ENCODE measurements around the gene TMEM94.
"Not testable (repeated sequence)": the region's sequence is repeated elsewhere in the genome, so short reads cannot be mapped to it uniquely, and the experiment has no call there.

TMEM94 gene

DNA sequence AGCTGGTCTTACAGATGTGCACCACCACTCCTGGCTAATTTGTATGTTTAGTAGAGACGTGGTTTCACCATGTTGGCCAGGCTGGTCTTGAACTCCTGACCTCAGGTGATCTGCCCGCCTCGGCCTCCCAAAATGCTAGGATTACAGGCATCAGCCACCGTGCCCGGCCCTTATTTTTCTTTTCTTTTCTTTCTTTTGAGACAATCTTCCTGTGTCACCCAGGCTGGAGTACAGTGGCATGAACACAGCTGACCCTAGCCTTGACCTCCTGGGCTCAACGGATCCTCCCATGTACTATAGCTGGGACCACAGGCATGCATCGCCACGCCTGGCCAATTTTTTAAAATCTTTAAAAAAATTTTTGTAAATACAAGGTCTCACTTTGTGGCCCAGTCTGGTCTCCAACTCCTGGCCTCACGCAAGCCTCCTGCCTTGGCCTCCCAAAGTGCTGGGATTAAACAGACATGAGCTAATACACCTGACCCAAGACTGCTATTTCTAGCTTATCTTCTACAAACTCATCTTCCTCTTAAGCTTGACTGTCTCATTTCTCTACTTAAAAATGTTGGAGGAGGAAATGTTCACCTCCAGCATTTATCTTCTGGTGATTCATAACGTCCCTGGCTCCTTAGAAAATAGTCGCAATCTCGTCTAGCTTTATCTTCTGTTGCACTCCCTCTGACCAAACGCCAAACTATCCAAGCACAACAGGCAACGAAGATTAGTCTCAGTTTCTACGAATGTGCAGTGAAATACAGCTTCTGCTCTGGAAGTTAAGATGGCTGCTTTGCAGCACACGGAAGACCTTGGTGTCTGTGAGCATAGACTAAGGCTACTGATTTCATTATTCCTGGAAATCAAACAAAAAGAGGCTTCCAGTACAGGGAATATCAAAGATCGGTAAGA, 8.2 kb upstream of the TMEM94 start:
- no peak for DNase-seq

GRCh38 chr17:75450270-75450669, 6.2 kb upstream of the TMEM94 start:
- no peak for DNase-seq

DNA sequence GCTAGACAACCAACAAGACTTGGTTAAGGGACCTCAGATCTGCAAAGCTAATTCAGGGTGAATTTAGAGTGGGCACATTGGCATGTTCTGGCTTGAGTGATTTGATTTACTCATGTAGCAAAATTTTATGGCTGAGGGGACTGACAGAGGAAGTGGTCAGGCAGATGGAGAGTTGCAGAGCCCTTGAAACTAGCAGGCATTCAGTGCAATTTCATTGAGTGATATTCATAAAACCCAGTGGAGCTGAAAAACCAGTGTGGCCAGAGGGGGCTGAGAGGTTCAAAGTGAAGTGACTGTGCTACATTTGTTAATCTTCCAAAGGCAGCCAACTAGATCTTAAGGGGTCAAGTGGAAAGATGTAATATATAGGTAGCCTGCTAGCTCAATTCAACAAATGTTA, 2.2 kb upstream of the TMEM94 start:
- no peak for DNase-seq

DNA sequence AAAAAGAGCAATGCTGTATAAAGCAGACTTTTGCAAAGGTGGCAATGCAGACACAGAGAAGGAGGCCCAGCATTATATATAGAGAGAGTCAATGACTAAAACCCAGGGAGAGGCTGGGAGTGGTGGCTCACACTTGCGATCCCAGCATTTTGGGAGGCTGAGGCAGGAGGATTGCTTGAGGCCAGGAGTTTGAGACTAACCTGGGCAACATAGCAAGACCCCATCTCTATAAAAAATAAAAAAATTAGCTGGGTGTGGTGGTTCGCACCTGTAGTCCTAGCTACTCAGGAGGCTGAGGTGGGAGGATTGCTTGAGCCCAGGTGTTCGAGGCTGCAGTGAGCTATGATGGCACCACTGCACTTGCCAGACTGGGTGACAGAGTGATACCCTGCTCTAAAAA, 1.8 kb upstream of the TMEM94 start:
- DNase-seq, result not testable (repeated sequence)

- DNase-seq, result no peak
These were observed 407 bp upstream of the TMEM94 start for GRCh38 chr17:75456039-75456416.

DNA sequence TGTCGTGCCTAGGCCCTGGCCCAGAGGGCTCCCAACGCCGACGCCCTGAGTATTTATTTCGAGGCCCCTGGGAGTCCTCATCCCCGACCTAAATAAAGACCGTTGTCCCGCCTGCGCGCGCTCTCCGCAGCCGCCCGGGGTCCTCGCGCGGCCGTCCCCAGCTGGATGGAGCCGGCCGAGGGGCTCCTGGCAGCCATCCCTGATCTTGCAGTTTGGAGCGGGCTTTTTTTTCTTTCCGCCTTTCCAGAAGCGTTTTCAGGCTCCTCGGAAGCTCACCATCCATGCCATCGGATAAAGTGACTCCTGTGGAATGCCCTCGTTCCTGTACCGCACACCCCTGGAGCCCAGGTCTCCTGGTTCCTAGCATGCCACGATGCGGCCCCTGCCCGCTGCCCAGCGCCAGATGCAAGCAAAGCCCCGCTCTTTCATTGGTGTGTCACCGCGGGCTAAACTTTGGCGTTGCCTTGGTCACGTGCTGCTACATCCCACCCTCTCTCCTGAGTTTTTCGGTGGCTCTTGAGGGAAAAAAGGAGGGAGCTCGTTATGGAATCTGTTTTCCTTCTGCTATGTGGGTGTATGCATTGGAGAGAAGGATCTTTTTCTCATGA, 716 bp downstream of the TMEM94 start:
- DNase-seq, result peak; percentile 18

- DNase-seq, result no peak
These were observed 2.8 kb downstream of the TMEM94 start for GRCh38 chr17:75459246-75459589.

- peak; percentile 22 for DNase-seq
These were observed 3.3 kb downstream of the TMEM94 start for GRCh38 chr17:75459590-75460267.

GRCh38 chr17:75460295-75460694, 3.9 kb downstream of the TMEM94 start:
- no peak for DNase-seq

DNA sequence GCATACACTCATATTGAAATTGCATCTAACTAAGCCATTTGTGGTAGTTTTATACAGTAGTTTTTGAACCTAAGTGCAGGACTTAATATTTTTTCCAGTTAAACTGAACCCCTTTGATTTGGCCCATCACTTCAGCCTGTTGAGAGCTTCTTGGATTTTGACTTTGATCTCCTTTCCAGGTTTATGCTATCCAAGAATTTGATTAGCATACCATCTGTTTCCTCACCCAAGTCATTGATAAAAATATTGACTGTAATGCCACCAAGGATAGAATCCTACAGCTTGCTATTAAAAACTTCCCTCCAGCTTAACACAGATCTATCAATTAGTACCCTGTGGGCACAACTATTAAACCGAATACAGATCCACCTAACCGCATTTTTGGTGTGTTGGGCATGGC, 7.2 kb downstream of the TMEM94 start:
- DNase-seq, result no peak

- no peak for DNase-seq
These were observed 8.6 kb downstream of the TMEM94 start for GRCh38 chr17:75465039-75465438.

DNA sequence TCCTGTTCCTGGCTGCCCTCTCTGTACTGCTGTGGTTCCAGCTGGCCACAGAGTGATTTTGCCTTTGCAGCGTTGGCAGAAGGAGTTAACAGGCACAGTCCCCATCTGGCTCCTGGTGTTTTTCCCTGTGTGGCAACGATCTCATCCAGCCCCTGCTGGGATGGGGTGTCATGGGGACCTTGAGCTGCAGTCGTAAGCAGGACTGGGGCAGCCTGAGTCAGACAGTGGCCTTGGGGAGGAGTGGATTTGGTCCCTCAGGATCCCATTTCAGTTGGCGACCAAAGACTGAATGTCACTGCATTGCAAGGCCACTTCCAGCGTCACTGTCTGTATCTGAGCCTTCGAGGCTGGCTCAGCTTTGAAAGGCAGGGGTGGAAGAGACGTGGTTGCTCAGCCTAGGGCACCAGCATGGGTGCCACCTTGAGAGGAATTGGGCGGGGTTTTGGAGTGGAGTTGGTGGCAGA, 11.9 kb downstream of the TMEM94 start:
- no peak for DNase-seq

DNA sequence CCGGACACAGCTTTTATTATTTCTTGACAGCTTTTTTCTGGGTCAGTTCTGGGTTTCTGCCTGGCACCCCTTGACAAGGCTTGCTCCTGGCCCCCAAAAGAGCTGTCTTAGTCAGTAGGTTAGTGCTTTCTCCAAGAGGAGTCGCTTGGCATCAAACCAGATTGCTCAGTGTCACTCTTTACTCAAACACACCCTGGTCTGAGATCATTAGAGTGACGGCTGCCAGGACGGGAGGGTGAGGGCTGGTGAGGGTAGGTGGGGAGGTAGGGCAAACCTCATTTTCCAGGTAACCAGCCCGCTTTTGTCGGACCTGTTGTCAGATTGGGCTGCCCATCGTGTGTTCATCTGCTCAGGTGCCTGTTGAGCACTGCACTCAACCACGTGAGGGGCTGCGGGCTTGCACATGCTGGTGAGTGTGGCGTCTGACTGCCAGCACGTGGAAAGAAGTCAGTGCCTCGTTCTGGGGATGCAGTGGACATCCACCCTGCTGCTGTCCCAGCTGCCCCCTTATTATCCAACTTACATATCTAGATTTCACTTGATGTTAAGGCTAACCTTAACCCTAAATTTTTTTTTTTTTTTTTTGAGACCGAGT, 12.4 kb downstream of the TMEM94 start:
- DNase-seq, result no peak

GRCh38 chr17:75471207-75471606, 14.8 kb downstream of the TMEM94 start:
- no peak for DNase-seq

DNA sequence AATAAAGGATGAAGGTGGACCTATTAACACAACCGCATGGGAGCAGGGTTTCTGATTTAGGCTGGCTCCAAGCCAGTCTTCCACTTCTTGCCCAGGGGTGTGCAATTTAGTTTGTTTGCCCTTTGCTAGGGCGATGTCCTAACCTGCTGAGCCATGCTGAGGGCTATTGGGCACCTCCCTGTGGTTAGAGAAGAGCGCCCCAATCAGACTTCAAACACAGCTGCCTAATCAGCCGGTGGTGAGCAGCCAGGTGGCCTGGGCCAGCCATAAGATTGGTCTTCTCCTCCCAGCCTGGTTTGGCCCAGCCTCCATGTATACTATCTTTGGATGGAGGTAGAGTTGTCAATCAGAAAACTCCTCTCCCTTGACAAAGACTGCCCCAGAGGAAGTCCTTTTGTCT, 15.7 kb downstream of the TMEM94 start:
- peak; percentile 93 for DNase-seq

- no peak for DNase-seq
These were observed 16.8 kb downstream of the TMEM94 start for GRCh38 chr17:75473246-75473645.

GRCh38 chr17:75474736-75475135, 18.3 kb downstream of the TMEM94 start:
- no peak for DNase-seq

DNA sequence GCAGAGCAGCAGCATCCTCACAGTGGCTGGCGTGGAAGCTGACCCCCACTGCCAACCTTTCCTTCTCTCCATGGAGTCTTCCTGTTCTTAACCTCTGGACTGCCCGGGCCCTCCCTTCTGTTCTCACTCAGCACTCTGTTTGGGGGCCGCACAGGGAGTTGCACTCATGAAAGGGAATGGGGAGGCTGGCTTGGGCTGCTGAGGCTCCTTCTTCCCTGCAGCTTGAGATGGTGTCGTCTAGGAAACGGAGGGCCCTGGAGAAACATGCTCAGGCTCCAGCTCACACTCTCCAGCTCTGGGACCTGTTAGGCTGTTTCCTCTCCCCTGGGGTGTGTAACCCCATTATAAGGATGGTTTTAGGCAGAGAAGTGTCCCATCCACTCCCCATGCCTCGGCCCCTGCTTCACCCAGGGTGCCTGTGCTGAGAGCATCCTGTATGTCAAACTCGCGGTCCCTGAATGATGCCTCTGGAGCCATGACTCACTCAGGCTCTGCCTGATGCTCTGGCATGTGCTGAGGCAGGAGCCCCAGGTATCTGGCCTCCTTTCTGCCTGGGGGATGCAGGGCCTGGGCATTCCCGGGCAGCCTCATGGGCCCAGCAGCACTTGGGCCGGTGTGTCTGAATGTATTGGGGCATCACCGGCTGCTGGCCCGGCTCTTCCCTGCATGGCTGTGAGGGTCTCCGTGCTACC, 18.9 kb downstream of the TMEM94 start:
- DNase-seq, result no peak

DNA sequence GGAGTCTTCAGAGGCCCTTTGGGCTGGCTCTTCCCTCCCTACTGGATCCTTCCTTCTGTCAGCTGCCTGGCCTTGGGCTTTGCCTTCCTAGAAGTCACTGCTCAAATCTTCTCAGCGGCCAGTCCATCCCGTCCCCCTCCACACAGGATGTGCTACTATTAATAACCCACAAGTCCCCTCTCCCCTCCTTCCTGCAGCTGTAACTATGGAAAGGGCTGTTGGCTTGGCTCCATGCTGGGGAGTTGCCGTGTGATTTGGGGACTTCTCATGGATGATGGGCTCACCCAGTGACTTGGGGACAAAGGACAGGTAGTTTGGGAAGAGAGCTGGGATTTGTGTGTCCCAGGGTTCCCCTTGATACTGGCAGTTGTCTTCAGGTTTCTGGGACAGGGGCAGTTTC, 19.4 kb downstream of the TMEM94 start:
- no peak for DNase-seq

- no peak for DNase-seq
These were observed 19.8 kb downstream of the TMEM94 start for GRCh38 chr17:75476271-75476671.

GRCh38 chr17:75476752-75477489, 20.5 kb downstream of the TMEM94 start:
- no peak for DNase-seq

GRCh38 chr17:75477490-75477862, 21.0 kb downstream of the TMEM94 start:
- DNase-seq, result not testable (repeated sequence)

Measured in DMS153 (cell line).